Measurements from ENCODE around the gene DTX1.

DNA sequence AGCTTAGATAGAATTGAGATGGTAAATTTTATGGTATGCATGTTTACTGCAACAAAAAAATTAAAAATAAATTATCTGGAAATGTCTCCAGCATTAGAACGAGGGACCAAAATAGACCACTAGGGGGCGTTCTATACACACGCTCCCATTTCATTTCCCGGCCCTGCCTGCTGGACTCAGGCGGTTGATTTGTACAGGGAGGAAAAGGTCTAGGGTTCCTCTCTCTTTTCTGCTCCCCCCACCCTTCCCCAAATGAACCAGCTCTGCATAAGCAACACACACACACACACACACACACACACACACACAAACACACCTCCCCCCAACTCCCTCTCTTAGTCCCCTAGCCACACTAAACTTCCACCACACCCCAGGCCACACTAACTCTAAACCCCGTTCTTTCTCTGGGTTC is 7.8 kb upstream of the DTX1 start:
- TF ChIP-seq MIER3 (CRISPR knock-in tag; IDR thresholded peaks at IDR 0.05; ENCODE audit: borderline replicate concordance) (no peak), SMC3 (IDR thresholded peaks at IDR 0.05; ENCODE audit: low read length) (peak; percentile 89)

Measured in HepG2 (cell line).